ENCODE results near the gene MND1. TPM values are rescaled to one million over a fixed set of nuclear protein-coding genes. Genes with fewer than 3 reads are reported as not detected.
"Not testable (repeated sequence)": the region's sequence is repeated elsewhere in the genome, so short reads cannot be mapped to it uniquely, and the experiment has no call there.

Gene MND1
- polyA plus RNA-seq, 3 donors, result 16.9 to 20.4 (median 20.3) TPM

DNA sequence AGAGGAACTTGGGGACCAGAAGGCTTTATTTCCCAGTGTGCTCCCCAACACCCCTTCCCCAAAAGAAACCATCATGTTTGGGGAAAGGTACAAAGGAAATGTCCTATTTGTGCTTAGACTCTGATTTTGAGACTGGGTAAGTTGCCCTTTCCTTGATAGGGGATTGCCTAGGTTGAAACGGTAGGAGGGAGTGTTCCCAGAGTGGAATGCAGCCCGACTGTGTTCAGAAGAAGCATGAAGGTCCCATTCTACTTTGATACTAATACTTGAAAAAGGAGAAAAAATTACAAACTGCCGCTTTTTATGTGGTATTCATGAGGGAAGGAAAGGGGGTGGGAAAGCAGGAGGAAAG lies 89.2 kb downstream of the MND1 start:
- DNase-seq (ENCODE audit: low read depth in 3 of 3, low spot score in 2 of 3), result no peak

DNA sequence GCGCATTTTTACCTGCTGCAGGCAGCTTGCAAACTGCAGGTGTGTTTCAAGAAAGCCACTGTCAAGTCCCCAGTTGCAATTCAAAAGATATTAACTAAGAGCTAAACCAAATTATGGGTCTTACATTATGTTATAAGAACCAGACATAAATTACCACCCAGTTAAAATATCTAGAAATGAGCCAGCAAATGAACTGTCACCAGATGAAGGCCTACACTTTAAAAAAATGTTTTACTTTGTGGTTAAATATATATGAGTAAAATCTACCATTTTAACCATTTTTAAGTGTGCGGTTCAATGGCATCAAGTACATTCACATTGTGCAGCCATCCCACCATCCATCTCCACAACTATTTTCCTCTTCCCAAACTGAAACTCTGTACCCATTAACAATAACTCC lies 89.7 kb downstream of the MND1 start:
- no peak for DNase-seq (ENCODE audit: low read depth in 3 of 3, low spot score in 2 of 3)

DNA sequence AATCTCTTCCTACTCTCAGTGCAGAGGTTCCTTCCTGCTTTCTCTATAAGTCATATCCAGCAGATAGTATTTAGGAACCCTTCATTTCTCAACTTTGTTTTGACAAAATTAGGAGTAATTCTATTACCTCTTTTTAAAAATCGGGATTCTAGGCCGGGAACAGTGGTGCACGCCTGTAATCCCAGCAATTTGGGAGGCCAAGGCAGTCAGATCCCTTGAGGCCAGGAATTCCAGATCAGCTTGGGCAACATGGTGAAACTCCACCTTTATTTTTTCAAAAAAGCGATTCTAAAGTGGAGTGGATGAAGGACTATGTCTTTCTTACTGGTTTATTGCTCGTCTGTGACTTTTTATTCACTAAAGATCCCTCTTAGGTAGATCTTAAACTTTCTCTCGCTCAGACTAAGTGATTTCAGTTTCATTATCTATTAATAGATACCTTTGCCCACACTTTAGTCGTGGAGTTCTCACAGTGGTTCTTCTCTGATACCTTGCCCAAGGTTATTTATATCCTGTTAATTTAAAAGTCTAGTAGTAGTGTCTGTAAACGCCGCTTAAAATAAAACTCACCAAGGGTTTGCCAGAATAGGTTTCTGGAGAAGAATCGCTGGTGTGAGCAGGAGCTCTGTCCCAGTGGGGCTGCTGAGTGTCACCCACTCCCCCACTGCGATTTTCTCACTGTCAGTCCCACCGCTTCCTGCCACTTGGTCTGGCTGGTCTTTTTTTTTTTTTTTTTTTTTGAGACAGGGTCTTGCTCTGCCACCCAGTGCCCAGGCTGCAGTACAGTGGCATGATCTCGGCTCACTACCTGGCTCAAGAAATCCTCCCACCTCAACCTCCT lies 94.6 kb downstream of the MND1 start:
- DNase-seq (ENCODE audit: low read depth in 3 of 3, low spot score in 2 of 3), result no peak

DNA sequence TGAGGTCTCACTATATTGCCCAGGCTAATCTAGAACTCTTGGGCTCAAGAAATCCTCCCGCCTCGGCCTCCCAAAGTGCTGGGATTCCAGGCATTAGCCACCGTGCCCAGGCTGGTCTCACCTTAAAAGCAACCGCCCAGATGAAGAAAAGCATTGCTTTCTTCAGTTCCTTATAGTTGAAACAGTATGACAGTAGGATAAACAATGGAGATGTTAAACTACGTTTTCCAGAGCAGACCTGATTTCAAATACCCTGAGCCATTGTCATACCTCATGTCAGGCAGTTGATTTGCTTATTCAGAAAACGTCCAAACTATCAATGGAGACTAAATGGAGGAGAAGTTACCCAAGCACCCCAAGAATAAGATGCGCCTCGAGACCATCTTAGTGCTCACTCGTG lies 95.3 kb downstream of the MND1 start:
- no peak for DNase-seq (ENCODE audit: low read depth in 3 of 3, low spot score in 2 of 3)

DNA sequence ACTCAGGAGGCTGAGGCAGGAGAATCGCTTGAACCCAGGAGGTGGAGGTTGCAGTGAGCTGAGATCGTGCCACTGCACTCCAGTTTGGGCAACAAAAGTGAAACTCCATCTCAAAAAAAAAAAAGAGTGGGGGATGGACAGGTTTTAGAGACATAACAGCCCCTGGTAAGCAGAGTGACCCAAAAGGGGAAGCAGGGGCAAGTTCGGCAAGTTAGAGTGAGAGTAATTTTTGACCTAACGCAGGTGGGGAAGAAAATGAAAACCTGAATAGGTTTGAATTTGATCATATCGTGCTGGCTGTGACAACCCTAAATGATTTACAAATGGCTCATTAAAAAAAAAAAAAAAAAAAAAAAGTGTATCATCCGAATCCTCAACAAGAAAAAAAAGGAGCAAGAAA lies 96.0 kb downstream of the MND1 start:
- DNase-seq (ENCODE audit: low read depth in 3 of 3, low spot score in 2 of 3), result no peak

DNA sequence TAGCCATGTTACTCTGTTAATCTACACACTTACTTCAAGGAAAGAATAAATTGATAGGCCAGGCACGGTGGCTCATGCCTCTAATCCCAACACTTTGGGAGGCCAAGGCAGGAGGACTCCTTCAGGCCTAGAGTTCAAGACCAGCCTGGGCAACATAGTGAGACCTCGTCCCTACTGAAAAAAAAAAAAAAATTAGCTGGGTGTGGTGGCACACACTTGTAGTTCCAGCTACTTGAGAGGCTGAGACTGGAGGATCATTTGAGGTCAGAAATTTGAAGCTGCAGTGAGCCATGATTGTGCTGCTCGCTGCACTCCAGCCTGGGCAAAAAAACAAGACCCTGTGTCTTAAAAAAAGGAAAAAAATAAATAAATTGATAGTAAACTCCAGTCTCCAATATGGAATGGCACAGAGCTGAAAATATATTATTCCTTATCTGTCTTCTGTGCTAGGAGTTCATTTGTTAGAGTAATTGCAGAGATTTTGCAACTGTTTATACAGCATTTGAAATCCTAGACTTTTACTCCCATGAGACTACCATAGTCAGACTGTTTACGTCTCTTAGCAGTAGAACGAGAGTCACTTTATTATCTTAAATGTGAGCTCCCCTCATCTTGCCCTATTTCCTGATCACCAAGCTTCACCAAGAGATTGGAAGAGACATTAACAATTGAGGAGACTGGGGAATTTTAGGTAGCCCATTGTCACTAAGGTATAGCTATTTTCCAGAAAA lies 102.9 kb downstream of the MND1 start:
- DNase-seq (ENCODE audit: low read depth in 3 of 3, low spot score in 2 of 3), result no peak

DNA sequence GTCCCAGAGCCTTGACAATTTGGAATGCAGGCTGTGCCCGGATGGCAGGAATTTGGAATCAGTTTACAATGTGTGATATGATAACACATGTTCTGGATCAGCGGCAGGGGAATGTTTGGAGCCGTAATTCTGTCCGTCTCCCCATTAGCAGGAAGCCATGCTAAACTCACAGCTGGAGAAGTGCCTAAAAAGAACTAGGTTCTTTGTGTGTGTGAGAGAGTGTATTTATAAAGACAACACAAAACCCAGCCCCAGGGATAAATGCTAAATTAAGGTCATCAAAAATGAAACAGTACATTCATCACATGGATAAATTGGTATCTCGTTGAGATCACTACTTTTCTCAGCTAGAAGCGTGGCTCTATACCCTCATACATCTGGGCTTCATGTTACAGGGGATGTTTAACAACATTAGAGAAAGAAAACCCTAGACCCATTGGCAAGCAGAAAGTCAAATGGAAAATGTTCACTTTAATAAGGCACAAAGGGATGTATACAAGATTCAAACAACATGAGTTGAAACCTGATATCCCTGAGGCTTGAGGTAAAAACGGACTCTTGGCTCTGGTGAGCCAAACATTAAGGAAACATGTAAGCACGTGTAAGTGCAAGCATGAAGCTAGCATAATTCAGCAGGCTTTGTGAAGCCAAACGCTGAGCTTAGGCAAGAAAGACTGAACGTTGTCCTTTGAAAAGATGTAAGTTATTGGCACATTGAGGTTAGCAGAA lies 103.7 kb downstream of the MND1 start:
- DNase-seq (ENCODE audit: low read depth in 3 of 3, low spot score in 2 of 3), result peak in 2 of 3 donors; percentile 65 to 74

DNA sequence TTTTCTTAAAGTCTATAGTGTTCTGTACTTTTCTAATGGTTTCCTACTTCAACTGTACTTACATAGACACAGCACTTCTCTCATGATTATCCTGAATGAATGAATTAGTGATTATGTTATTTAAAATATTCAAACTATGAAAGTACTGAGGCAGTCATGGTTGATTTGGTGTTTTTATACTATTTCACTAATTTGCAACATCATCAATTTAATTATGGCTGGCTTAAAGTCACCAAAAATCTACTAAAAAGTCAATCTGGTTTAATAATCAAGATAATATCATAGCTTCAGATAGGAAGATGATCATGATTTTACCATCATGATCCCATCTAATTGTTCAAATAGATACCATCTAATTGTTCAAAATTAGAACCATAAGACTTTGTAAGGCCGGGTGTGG lies 104.8 kb downstream of the MND1 start:
- no peak for DNase-seq (ENCODE audit: low read depth in 3 of 3, low spot score in 2 of 3)

DNA sequence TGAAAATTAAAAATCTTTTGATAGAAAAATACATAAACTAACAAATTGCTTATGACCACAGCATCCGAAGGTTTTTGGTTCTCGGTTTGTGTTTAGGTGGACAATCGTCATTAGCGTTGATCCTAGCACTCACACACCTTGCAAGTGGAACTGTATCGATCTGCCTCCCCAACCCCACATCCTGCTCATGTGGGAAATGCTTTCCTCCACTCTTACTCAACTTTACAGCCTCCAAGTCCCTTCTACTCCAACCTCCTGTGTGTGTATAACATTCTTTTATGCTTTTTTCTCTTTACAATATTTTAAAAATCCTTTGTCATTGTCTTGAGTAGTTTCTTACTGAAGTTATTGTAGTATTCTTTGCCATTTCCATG lies 106.0 kb downstream of the MND1 start:
- no peak for DNase-seq (ENCODE audit: low read depth in 3 of 3, low spot score in 2 of 3)

DNA sequence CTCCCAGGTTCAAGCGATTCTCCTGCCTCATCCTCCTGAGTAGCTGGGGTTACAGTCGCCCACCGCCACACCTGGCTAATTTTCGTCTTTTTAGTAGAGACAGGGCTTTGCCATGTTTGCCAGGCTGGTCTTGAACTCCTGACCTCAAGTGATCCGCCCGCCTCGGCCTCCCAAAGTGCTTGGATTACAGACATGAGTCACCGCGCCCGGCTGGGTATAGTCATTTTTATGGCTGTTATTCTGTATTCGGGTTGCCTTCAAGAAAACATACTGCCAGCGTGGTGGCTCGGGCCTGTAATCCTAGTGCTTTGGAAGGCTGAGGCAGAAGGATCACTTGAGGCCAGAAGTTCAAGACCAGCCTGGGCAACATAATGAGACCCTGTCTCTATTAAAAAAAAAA lies 106.7 kb downstream of the MND1 start:
- DNase-seq (ENCODE audit: low read depth in 3 of 3, low spot score in 2 of 3), result not testable (repeated sequence)

DNA sequence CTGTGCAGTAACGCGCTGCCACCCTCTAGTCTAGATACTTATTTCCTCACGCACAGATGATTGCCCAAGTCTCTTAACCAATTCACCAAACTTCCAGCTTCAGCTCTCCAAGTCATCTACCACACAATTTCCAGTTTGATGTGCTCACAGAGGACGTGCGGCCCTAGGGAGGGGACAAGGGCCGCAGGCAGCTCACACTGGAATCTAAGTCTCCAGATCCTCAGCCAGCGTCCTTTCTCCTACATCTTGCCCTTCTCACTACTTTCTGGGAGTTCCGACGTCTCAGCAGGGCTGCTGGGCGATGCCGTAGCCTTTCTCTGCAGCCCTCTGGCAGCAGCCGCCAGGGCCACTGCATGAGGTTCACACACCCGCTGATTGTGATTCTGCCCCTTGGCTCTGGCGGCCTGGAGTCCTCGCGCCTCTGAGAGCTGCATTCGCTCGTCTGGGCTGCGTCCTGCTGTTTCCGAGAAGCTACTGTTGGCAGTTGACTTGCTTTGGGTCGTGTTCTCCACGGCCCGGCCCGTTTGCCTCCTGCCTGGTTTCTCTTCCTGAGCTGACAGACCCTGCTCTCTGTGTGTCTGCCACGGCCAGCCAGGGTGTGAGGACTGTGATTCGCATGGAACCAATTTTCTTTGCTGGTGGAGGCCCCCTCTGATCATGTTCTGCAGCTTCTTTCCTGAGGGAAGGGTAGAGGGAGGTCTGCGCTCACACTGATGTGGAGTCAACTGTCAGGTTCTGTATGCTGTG lies 107.6 kb downstream of the MND1 start:
- DNase-seq (ENCODE audit: low read depth in 3 of 3, low spot score in 2 of 3), result no peak

DNA sequence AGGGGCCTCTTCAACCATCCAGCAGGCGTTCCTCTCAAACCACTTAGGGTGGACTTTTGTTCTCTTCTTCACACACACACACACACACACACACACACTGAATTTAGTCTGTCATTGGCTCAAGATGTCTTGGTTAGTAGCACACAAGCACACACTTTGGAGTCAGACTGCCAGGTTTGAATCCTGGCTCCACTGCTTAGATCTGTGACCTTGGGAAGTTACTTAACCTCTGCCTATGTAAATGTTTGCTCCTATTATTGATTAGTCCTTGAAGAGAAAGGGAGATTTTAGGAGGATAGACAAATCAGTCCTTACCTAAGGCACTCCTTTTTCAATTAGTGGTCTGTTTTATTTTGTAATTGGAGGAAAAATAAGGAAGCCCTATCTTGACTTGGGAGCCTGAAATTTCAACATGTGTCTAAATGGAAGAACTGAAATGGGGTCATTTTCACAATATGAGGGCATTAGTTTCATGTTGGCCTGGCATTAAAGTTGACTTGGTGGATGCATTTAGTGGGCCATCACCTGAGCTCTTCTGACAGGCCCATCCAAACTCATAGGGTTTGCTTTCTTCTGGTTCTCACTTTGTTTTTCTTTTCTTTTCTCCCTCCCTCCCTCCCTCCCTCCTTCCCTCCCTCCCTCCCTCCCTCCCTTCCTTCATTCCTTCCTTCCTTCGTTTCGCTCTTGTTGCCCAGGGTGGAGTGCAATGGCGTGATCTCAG lies 108.3 kb downstream of the MND1 start:
- DNase-seq (ENCODE audit: low read depth in 3 of 3, low spot score in 2 of 3), result no peak

DNA sequence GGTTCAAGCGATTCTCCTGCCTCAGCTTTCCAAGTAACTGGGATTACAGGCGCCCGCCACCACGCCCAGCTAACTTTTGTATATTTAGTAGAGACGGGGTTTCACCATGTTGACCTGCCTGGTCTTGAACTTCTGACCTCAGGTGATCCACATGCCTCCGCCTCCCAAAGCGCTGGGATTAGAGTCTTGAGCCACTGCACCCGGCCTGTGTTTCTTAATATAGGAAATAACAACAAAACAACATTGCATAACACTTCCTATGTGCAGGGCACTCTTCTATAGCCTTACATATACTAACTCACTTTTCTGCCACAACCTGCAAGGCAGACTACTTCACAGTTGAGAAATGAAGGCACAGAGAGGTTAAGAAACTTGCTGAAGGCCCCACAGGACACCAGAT lies 108.9 kb downstream of the MND1 start:
- DNase-seq (ENCODE audit: low read depth in 3 of 3, low spot score in 2 of 3), result no peak

DNA sequence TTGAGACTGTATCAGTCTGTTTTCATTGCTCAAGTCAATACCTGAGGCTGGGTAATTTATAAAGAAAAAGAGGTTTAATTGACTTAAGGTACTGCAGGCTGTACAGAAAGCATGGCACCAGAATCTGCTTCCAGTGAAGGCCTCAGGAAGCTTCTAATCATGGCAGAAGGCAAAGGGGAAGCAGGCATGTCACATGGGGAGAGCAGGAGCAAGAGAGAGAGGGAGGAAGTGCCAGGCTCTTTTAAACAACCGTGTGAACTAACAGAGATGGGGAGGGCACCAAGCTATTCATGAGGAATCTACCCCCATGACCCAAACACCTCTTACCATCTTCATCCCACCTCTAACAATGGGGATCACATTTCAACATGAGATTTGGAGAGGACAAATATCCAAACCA lies 114.5 kb downstream of the MND1 start:
- DNase-seq (ENCODE audit: low read depth in 3 of 3, low spot score in 2 of 3), result no peak

DNA sequence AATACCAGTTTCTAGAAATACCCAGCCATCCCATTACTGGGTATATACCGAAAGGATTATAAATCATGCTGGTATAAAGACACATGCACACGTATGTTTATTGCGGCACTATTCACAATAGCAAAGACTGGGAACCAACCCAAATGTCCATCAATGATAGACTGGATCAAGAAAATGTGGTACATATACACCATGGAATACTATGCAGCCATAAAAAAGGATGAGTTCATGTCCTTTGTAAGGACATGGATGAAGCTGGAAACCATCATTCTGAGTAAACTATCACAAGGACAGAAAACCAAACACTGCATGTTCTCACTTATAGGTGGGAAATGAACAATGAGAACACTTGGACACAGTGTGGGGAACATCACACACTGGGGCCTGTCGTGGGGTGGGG lies 117.1 kb downstream of the MND1 start:
- DNase-seq (ENCODE audit: low read depth in 3 of 3, low spot score in 2 of 3), result not testable (repeated sequence)

DNA sequence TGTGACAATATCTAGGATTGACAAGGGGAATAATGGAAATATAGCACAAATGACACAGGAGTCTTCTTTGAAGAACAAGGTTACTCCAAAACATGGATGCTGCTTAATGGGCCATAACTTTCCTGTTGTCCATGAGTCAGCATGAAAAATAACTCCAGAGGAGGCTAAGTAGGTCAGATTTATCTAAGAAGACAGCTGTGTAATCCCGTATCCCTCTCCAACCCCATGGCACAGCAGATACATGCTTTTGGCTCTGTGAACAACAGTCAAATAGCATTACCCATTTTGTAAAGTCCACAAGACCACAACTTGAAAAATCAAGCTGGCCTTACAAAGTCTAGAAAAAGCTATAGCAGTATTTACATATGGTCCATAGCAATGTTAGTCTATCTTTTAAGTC lies 119.6 kb downstream of the MND1 start:
- DNase-seq (ENCODE audit: low read depth in 3 of 3, low spot score in 2 of 3), result no peak
